ENCODE measurements around the gene NKD2.

DNA sequence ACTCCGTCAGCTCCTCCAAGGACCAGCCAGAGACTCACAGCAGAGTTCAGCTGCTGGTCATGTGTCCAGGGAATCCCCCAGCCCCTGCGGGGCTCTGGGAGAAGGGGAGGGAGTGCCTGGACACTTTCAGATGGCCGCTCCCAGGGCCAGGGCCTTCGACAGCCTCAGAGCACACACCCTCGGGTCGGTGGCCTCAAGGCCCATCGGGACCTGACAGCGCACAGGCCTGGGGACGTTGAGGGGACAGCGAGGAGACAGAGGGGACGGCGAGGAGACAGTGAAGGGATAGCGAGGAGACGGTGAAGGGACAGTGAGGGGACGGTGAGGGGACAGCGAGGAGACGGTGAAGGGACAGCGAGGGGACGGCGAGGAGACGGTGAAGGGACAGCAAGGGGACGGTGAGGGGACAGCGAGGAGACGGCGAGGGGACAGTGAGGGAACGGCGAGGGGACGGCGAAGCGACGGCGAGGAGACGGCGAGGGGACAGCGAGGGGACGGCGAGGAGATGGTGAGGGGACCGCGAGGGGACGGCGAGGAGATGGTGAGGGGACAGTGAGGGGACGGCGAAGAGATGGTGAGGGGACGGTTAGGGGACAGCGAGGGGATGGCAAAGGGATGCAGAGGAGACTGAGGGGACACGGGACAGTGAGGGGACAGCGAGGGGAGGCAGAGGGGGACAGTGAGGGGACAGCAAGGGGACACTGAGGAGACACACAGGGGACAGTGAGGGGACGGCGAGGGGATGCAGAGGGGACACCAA, 56.0 kb downstream of the NKD2 start:
- TF ChIP-seq, protein P1, sequence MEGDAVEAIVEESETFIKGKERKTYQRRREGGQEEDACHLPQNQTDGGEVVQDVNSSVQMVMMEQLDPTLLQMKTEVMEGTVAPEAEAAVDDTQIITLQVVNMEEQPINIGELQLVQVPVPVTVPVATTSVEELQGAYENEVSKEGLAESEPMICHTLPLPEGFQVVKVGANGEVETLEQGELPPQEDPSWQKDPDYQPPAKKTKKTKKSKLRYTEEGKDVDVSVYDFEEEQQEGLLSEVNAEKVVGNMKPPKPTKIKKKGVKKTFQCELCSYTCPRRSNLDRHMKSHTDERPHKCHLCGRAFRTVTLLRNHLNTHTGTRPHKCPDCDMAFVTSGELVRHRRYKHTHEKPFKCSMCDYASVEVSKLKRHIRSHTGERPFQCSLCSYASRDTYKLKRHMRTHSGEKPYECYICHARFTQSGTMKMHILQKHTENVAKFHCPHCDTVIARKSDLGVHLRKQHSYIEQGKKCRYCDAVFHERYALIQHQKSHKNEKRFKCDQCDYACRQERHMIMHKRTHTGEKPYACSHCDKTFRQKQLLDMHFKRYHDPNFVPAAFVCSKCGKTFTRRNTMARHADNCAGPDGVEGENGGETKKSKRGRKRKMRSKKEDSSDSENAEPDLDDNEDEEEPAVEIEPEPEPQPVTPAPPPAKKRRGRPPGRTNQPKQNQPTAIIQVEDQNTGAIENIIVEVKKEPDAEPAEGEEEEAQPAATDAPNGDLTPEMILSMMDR (conservative IDR thresholded peaks at IDR 0.05): no peak
- no peak for TF ChIP-seq EZH2 (IDR thresholded peaks at IDR 0.05; ENCODE audit: low read depth)
